ENCODE measurements around the gene TEX261. TPM values are rescaled to one million over a fixed set of nuclear protein-coding genes. Genes with fewer than 3 reads are reported as not detected.

The TEX261 gene
- total RNA-seq, 1 donor from 2014 or later: 44.7 TPM

GRCh38 chr2:70954886-70955285 is 39.8 kb downstream of the TEX261 start:
- no peaks in the 10 kb centered on the region for H4K20me1 ChIP-seq (ENCODE audit: insufficient read depth, low read length)
- Mint-ChIP-seq H3K4me3 (ENCODE audit: unreplicated experiment) (no peak overlapping the region), H3K4me1 (ENCODE audit: low read depth, unreplicated experiment) (no peaks in the 10 kb centered on the region), H3K9me3 (ENCODE audit: unreplicated experiment) (no peaks in the 10 kb centered on the region), H3K27ac (ENCODE audit: unreplicated experiment) (no peak overlapping the region), H3K27me3 (ENCODE audit: low read depth, unreplicated experiment) (peaks cover 27% of the 10 kb centered on the region), H3K36me3 (ENCODE audit: low read depth, unreplicated experiment) (no peaks in the 10 kb centered on the region)
- H3K27ac ChIP-seq (ENCODE audit: low read depth, low read length): no peak overlapping the region
- H3K27me3 ChIP-seq (ENCODE audit: insufficient read depth, low read length): peaks cover 21% of the 10 kb centered on the region
- H3K4me2 ChIP-seq (ENCODE audit: low read length): no peak overlapping the region
- TF ChIP-seq EZH2 (IDR thresholded peaks at IDR 0.05; ENCODE audit: insufficient read depth, low read length) (no peak), CTCF (IDR thresholded peaks at IDR 0.05; ENCODE audit: insufficient read depth, low read depth, low read length) (no peak)
- H2AFZ ChIP-seq (ENCODE audit: low read depth, low read length): no peak overlapping the region
- H3K4me1 ChIP-seq (ENCODE audit: insufficient read depth, low read length): no peaks in the 10 kb centered on the region
- no peak overlapping the region for H3K9ac ChIP-seq (ENCODE audit: low read length)
- H3K36me3 ChIP-seq (ENCODE audit: insufficient read depth, low read length): no peaks in the 10 kb centered on the region
- DNase-seq (ENCODE audit: low read depth) (no peak), FAIRE-seq (no peak)
- no peak overlapping the region for H3K4me3 ChIP-seq (ENCODE audit: insufficient read depth, low read depth, low read length)
- H3K9me3 ChIP-seq (ENCODE audit: insufficient read depth, low read depth, low read length): no peaks in the 10 kb centered on the region
- H3K79me2 ChIP-seq (ENCODE audit: insufficient read depth, low read length): no peaks in the 10 kb centered on the region

- Histone ChIP-seq H3K36me3 (ENCODE audit: insufficient read depth, low read length) (no peaks in the 10 kb centered on the region), H3K4me2 (ENCODE audit: low read length) (no peak overlapping the region), H3K27me3 (ENCODE audit: insufficient read depth, low read length) (peaks cover 4% of the 10 kb centered on the region), H3K79me2 (ENCODE audit: insufficient read depth, low read length) (no peaks in the 10 kb centered on the region), H2AFZ (ENCODE audit: low read depth, low read length) (no peak overlapping the region), H4K20me1 (ENCODE audit: insufficient read depth, low read length) (no peaks in the 10 kb centered on the region), H3K9ac (ENCODE audit: low read length) (no peak overlapping the region), H3K9me3 (ENCODE audit: insufficient read depth, low read depth, low read length) (no peaks in the 10 kb centered on the region), H3K4me1 (ENCODE audit: insufficient read depth, low read length) (peaks cover 15% of the 10 kb centered on the region), H3K27ac (ENCODE audit: low read depth, low read length) (no peak overlapping the region), H3K4me3 (ENCODE audit: insufficient read depth, low read depth, low read length) (no peak overlapping the region)
- TF ChIP-seq EZH2 (IDR thresholded peaks at IDR 0.05; ENCODE audit: insufficient read depth, low read length) (no peak), CTCF (IDR thresholded peaks at IDR 0.05; ENCODE audit: insufficient read depth, low read depth, low read length) (no peak)
- H3K36me3 Mint-ChIP-seq (ENCODE audit: low read depth, unreplicated experiment): no peaks in the 10 kb centered on the region
- FAIRE-seq (no peak), DNase-seq (ENCODE audit: low read depth) (no peak)
- no peak overlapping the region for H3K27ac Mint-ChIP-seq (ENCODE audit: unreplicated experiment)
- H3K9me3 Mint-ChIP-seq (ENCODE audit: unreplicated experiment): no peaks in the 10 kb centered on the region
- peaks cover 10% of the 10 kb centered on the region for H3K27me3 Mint-ChIP-seq (ENCODE audit: low read depth, unreplicated experiment)
- peaks cover 26% of the 10 kb centered on the region for H3K4me1 Mint-ChIP-seq (ENCODE audit: low read depth, unreplicated experiment)
- no peak overlapping the region for H3K4me3 Mint-ChIP-seq (ENCODE audit: unreplicated experiment)
Observed at GRCh38 chr2:70949086-70949485, 45.6 kb downstream of the TEX261 start.

- H3K9me3 Mint-ChIP-seq (ENCODE audit: unreplicated experiment): no peaks in the 10 kb centered on the region
- H3K4me2 ChIP-seq (ENCODE audit: low read length): peak overlapping the region; percentile 69
- DNase-seq (ENCODE audit: low read depth) (peak; percentile 33), FAIRE-seq (no peak)
- H3K27ac Mint-ChIP-seq (ENCODE audit: unreplicated experiment): peak overlapping the region; percentile 79
- peaks cover 15% of the 10 kb centered on the region for H3K4me1 ChIP-seq (ENCODE audit: insufficient read depth, low read length)
- no peaks in the 10 kb centered on the region for H3K36me3 Mint-ChIP-seq (ENCODE audit: low read depth, unreplicated experiment)
- H3K36me3 ChIP-seq (ENCODE audit: insufficient read depth, low read length): no peaks in the 10 kb centered on the region
- peak overlapping the region; percentile 81 for H2AFZ ChIP-seq (ENCODE audit: low read depth, low read length)
- H3K27me3 Mint-ChIP-seq (ENCODE audit: low read depth, unreplicated experiment): peaks cover 16% of the 10 kb centered on the region
- H3K27ac ChIP-seq (ENCODE audit: low read depth, low read length): no peak overlapping the region
- H4K20me1 ChIP-seq (ENCODE audit: insufficient read depth, low read length): no peaks in the 10 kb centered on the region
- no peaks in the 10 kb centered on the region for H3K9me3 ChIP-seq (ENCODE audit: insufficient read depth, low read depth, low read length)
- peaks cover 28% of the 10 kb centered on the region for H3K4me1 Mint-ChIP-seq (ENCODE audit: low read depth, unreplicated experiment)
- H3K4me3 Mint-ChIP-seq (ENCODE audit: unreplicated experiment): peak overlapping the region; percentile 17
- H3K79me2 ChIP-seq (ENCODE audit: insufficient read depth, low read length): no peaks in the 10 kb centered on the region
- H3K4me3 ChIP-seq (ENCODE audit: insufficient read depth, low read depth, low read length): peak overlapping the region; percentile 23
- TF ChIP-seq EZH2 (IDR thresholded peaks at IDR 0.05; ENCODE audit: insufficient read depth, low read length): no peak
- peak; percentile 57 for TF ChIP-seq CTCF (IDR thresholded peaks at IDR 0.05; ENCODE audit: insufficient read depth, low read depth, low read length)
- peak overlapping the region; percentile 43 for H3K9ac ChIP-seq (ENCODE audit: low read length)
- H3K27me3 ChIP-seq (ENCODE audit: insufficient read depth, low read length): peaks cover 3% of the 10 kb centered on the region
Observed at GRCh38 chr2:70948337-70949003, 46.2 kb downstream of the TEX261 start.
